Astrocyte of the spinal cord (primary cell): Measurements from ENCODE around the gene C20orf141.
"Not testable (repeated sequence)": the region's sequence is repeated elsewhere in the genome, so short reads cannot be mapped to it uniquely, and the experiment has no call there.

ENCODE experiments used
- DNase-seq: peaks from one replicate; pipeline ENCODE4 v3.0.0; 2011; ENCODE audit warnings: low read depth, low spot score
- H3K4me3 ChIP-seq: 2 replicates; pipeline ENCODE4 v1.5.1; 2011; ENCODE audit warnings: low read depth, mild to moderate bottlenecking, low read length, moderate library complexity
- in situ Hi-C: cut with HindIII; loops from 2 replicates; pipeline ENCODE4 v1.10.0; 2017; ENCODE audit warnings: low sequenced_read_pairs
- TF ChIP-seq, protein P1 (sequence below): IDR thresholded peaks from 2 replicates; pipeline ENCODE4 v1.5.1; 2012; ENCODE audit warnings: low read depth, mild to moderate bottlenecking, low read length, inconsistent platforms

Gene C20orf141

DNA sequence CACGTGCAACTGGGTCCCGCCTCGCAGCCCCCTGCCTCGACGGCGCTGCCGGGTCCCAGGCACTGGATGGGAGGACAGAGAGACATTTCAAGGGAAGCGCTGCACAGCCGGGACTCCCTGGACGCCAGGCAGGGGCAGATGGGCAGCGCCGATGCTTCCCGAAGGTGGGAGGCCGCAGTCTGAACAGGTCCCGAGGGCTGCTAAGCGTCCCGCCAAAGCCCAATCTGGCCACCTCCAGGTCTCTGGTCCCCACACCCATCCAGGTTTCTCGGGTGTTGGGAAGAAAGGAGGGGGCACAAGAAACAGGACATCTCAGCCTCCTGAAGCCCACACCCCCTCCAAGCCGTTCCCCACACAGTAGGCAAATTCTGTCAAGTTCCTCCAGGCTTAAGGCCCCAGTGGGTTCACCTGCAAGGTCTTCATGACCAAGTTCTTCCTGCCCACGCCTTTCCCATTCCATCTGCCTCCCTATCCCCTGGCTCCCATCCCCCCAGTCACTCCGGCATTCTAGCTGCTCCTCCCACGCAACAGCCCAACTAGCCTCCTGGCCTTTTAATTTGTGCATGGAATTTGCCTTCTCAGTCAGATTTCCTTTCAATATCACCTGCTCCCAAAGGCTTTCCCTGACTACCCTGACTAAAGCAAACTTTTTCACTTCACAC is 9.0 kb upstream of the C20orf141 start:
- DNase-seq = no peak
- H3K4me3 ChIP-seq = no peak overlapping the region
- in situ Hi-C loops = no loop called here
- TF ChIP-seq, protein P1, sequence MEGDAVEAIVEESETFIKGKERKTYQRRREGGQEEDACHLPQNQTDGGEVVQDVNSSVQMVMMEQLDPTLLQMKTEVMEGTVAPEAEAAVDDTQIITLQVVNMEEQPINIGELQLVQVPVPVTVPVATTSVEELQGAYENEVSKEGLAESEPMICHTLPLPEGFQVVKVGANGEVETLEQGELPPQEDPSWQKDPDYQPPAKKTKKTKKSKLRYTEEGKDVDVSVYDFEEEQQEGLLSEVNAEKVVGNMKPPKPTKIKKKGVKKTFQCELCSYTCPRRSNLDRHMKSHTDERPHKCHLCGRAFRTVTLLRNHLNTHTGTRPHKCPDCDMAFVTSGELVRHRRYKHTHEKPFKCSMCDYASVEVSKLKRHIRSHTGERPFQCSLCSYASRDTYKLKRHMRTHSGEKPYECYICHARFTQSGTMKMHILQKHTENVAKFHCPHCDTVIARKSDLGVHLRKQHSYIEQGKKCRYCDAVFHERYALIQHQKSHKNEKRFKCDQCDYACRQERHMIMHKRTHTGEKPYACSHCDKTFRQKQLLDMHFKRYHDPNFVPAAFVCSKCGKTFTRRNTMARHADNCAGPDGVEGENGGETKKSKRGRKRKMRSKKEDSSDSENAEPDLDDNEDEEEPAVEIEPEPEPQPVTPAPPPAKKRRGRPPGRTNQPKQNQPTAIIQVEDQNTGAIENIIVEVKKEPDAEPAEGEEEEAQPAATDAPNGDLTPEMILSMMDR = no peak

DNA sequence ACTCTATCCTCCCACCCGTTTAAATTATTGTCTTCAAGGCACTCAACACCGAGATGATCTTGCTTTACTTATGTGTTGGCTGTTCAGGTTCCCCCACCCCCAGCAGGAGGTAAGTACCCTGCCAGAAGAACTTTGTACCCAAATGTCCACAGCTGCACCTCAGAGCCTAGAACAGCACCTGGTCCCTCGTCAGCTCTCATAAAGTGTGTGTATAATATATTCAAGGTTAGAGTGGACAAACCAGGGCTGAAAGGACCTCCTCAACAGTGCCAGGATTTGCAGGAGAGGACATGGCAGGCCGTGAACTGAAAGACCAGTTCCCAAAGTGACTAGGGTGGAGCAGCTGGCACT is 8.5 kb upstream of the C20orf141 start:
- TF ChIP-seq, protein P1 = no peak
- H3K4me3 ChIP-seq = no peak overlapping the region
- no peak for DNase-seq
- in situ Hi-C loops = no loop called here

- H3K4me3 ChIP-seq = no peak overlapping the region
- in situ Hi-C loops = no loop called here
- DNase-seq = no peak
- TF ChIP-seq, protein P1 = no peak
These were observed 7.8 kb upstream of the C20orf141 start for GRCh38 chr20:2807019-2807418.

DNA sequence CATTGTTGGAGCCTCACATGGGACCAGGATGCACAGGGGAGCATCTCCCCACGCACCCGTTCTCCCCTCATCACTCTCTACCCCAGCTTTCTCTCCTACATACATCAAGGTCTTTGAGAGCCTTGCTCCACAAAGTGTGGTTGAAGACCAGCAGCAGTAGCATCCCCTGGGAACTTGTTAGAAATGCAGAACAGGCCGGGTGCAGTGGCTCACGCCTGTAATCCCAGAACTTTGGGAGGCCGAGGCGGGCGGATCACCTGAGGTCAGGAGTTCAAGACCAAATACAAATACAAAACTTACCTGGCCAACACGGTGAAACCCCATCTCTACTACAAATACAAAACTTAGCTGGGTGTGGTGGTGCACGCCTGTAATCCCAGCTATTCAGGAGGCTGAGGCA is 6.9 kb upstream of the C20orf141 start:
- DNase-seq, in situ Hi-C loops, H3K4me3 ChIP-seq: not testable (repeated sequence)

- in situ Hi-C loops = no loop called here
- no peak for DNase-seq
- TF ChIP-seq, protein P1 = no peak
- H3K4me3 ChIP-seq = no peak overlapping the region
These were observed 5.1 kb upstream of the C20orf141 start for GRCh38 chr20:2809690-2810089.

DNA sequence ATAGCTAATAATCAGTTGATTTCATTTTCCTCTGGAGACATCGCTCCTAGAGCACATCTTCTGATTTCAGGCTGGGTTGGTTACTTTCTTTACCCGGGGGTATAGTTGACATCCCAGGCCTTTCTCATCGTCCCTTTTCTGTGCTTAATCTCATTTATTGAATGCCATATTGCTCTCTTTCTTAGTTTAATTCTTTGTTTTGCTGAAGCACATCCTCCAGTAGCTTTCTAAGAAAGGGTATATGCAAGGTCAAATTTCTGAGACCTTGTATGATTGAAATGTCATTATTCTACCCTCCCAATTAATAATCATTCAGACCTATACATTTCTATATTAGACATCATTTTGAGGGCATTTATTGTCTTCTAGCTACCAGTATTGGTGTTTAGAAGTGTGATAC is 2.6 kb upstream of the C20orf141 start:
- TF ChIP-seq, protein P1 = no peak
- no peak for DNase-seq
- no peak overlapping the region for H3K4me3 ChIP-seq
- in situ Hi-C loops = no loop called here

DNA sequence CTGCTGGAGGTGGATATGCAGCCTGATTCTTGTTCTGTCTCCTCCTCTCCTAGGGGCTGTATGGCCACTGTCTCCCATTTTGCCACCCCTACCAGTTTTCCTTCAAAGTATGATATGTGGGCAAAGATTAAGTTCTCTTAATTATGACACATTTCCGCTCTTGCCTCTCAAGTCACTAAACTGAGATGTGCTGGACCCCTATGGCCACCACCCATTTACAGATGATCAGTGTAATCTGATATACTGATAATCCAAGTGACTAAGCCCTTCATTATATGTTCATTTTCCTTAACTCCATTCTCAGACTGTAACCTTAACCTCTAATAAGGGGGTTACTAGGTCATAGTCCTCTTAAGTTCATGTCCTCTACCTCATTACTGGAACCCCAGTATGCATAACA is 711 bp upstream of the C20orf141 start:
- DNase-seq = no peak
- in situ Hi-C loops = no loop called here
- TF ChIP-seq, protein P1 = no peak
- no peak overlapping the region for H3K4me3 ChIP-seq
